Stimulated activated CD4-positive, alpha-beta T cell treated with anti-CD3 and anti-CD28 coated beads, Interleukin-4, amount 100 ng/mL, for 1 hour (primary cell): ENCODE results near the gene SAP30.

ENCODE experiments used
- DNase-seq: peaks from one replicate; pipeline ENCODE4 v3.0.0-alpha.2; 2020

The SAP30 gene

DNA sequence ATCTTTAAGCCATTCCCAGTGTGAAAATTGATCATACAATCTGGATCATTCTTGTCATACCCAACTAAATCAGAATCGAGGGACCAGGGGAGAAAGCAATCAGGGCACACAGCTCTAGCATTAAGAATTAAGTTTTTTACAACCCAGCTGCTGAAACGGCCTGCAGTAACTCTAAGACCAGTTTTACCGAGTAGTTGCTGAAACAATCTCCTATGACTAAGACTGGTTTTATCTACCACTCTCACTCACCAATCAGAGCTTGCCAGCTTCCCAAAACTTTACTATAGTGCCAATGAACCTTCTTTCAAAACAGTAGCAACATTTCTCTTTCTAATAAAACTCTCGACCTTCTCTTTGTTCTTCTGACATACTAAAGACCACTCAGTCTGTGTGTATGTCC, 2.8 kb upstream of the SAP30 start:
- no peak for DNase-seq

- peak; percentile 60 for DNase-seq
Observed at GRCh38 chr4:173370130-173370476, 651 bp upstream of the SAP30 start.

DNA sequence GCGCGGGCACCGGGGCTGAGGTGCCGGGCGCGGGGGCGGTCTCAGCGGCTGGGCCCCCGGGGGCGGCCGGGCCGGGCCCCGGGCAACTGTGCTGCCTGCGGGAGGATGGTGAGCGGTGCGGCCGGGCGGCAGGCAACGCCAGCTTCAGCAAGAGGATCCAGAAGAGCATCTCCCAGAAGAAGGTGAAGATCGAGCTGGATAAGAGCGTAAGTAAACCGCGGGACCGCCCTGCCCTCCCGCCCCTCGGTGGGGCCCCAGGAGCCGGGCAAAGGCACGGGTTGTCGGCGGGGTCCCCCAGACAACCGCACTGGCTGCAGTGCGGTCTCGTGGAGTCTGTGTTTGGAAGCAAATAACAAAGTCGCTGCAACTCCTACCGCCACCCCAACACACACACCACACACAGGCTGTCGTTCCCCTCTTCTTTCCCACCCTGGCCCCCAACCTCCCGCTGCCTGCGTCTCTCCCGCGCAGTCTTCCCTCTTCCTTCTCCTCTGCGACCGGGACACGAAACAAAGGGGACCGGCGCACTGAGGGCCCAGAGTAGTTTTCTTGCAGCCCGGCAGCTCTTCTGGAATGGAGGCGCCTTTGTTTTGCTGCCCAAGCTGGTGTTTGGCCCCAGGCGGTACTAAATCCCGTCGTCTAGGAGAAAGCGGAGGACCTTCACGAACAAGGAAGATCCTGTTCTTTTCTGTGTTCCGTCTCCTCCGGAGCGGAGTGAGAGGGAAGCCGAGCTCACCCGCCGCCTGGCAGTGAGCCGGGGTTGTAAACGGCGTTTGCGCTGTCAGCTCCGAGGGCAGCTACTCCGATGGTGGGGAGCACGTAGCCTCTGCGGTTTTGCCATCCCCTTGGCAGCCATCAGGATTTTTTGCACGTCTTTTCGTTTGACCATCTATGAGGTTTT, 788 bp downstream of the SAP30 start:
- peak; percentile 45 for DNase-seq

DNA sequence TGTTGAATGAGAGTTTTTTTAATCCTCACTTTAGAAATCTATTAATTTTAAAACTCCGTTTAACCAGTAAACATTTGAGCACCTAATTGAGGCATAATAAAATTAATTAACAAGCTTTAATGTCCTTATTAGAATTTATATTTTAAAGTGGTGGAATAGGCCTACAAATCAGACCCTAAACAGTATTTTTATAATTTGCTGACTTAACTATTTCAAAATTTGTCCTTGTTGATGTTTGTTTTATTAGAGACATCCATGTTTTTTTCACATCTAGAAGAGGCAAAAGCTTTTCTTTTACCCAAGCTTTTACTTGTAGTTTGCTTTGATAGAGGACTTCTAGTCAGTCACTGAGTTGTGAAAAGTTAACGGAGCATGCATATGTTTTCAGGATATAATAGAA, 3.8 kb downstream of the SAP30 start:
- no peak for DNase-seq

DNA sequence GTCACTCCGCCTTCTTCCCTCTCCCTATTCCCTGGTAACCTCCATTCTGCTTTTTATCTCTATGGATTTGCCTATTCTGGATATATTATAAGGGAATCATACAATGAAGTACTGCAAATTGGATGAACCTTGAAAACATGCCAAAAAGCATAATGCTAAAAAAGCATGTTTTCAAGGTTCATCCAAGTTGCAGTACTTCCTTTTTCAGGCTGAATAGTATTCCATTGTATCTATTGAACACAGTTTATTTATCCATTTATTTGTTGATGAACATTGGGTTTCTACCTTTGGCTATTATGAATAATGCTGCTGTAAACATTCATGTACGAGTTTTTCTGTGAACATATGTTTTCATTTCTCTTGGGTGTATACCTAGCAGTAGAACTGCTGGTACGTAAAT, 9.2 kb downstream of the SAP30 start:
- no peak for DNase-seq

DNA sequence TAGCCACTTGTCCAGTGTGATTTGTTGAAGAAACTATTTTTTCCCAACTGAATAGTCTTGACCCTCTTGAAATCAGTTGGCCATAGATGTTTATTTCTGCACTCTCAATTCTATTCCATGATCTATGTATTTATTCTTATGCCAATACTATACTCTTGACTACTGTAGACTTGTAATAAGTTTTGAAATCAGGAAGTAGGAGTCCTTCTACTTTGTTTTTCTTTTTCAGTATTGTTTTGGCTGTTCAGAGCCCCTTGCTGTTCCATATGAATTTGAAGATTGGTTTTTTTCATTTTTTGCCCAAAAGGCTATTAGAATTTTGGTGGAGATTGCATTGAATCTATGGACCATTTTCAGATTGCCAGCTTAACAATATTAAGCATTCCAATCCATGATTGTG, 10.2 kb downstream of the SAP30 start:
- no peak for DNase-seq

- DNase-seq = no peak
Observed at GRCh38 chr4:173381610-173382009, 10.9 kb downstream of the SAP30 start.

DNA sequence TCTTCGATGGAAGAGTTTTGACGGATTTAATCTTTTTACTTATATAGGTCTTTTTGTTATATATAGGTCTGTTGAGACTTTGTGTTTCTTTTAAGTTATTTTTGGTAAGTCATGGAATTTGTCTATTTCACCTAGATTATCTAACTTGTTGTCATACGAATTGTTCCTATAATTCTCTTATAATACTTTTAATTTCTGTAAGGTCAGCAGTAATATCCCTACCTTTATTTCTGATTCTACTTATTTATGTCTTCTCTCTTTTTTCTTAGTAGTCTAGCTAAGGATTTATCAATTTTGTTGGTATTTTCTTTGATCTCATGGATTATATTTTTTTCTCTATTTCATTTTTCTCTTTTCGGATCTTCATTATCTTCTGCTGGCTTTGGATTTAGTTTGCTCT, 11.6 kb downstream of the SAP30 start:
- no peak for DNase-seq

DNA sequence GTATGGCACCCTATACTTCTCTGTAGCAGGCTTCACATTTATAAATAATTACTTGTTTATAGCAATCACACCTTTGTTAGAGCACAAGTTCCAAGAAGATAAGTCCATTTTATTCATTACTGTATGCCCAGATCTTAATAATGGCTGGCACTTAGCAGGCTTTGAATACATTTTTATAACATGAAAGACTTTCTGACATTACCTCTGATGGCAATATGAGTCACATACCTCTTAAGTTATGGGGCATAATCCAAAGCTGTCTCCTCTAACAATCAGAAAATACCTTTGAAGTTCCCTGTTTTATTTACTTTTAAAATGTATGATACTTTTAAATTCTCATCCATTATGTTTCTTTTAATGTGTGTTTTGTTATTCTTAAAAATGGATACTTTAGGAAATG, 16.0 kb downstream of the SAP30 start:
- DNase-seq = no peak

- DNase-seq = no peak
Observed at GRCh38 chr4:173391701-173392100, 20.9 kb downstream of the SAP30 start.

GRCh38 chr4:173397604-173398003, 26.9 kb downstream of the SAP30 start:
- no peak for DNase-seq

- DNase-seq = no peak
Observed at GRCh38 chr4:173398220-173398619, 27.5 kb downstream of the SAP30 start.

DNA sequence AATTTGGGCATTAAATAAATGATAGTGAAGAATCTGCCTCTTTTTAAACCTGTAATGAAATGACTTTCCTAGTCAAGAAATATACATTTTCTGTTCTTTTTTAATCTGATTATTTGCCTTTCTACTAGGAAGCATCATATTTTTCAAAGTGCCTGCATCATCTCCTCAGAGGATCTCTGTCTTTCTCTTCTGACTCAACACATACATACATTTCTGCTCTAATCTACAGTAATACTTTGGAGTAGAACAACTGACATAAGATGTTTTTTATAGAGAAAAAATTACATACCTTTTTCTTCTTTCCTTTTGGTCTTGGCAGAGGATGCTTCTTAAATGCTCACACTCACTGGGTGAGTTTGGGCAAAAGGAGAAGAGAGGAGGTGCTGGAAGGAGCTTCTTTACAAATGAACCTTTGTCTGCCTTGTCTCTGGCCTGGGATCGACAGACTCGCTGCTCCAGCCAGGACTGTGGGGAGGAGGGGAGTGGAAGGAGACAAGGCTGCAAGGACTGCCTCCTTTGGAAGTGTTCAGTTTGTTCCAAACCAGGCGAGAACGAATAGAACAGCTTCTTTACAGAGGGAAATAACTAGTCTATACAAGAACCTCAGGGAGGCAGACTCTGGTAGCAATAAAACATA, 28.1 kb downstream of the SAP30 start, which contains the start of gene SCRG1:
SCRG1 (minus strand) TSS at position 338 of the 637 bp plus-strand sequence. CDS start 7,702 bp downstream, outside the sequence.
- no peak for DNase-seq

- DNase-seq = no peak
Observed at GRCh38 chr4:173401063-173401462, 30.3 kb downstream of the SAP30 start.

- no peak for DNase-seq
Observed at GRCh38 chr4:173403051-173403450, 32.3 kb downstream of the SAP30 start.

DNA sequence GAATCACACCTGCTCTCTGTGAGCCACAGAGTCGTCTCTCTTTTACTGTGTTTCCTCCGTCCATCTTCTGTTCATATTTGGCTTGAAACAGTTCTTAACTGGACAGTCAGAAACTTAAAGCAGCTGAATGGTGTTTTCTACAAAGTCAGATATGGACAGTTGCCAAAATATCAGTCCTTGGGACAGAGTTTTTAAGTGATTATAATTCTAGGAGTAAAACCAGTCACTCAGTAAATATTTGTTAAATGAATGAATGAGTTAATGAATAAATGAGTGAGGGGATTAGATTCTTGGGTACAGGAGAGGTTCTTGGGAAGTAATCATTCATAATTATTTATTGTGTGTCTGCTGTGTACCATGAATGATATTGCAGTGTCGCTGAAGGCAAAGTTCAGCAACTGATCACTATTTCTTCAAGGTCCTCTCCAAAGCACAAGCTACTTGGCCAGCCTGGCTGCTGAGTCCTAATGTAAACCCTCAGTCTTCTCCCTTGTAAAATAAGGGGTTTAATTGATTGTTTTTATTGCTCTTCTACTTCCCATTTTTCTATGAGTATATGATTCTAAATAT, 33.6 kb downstream of the SAP30 start:
- DNase-seq = no peak

GRCh38 chr4:173405840-173406606, 35.3 kb downstream of the SAP30 start:
- no peak for DNase-seq

GRCh38 chr4:173410079-173410478, 39.3 kb downstream of the SAP30 start:
- no peak for DNase-seq

DNA sequence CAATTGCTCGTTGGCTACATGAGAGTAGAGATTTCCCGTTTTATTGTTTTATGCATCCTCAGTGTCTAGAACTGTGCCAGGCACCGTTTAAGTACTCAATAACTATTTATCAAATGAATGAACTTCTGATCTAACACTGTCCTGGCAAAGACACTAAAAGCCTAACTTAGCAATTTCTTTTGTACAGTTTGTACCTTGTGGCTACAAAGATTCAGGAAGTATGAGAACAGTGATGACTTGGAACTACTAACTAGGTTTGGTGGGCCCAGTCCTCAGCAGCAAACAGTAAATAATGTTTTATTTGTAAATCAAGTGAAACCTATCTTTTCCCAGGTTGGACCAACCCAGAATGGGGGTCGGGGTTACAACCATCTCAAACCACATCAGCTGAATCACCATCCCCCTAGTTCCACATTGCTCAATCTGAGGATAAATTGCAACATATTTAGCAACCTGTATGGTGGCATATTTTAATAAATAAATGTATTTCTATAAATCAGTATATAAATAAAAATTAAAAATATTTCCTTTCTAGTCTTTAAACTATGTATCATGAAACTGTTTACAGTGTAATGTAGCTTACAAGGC, 40.4 kb downstream of the SAP30 start:
- DNase-seq = no peak

DNA sequence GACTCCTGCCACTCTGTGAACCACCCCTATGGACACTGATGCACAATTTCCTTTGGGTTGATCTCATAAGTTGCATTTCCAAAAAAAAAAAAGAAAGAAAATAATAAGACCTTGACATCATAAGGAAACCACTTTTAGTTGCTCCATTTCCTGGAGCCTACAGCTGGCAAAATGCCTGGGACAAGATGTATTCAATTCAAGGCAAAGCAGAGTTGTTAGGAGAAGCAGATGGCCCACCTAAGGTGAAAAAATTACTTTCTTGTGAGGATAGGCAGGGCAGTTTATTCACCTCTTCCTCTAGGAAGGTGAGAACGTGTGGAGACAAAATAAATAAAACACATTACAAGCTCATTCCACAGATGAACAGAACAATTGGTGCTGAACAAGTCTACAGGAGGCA, 42.3 kb downstream of the SAP30 start:
- DNase-seq = no peak

DNA sequence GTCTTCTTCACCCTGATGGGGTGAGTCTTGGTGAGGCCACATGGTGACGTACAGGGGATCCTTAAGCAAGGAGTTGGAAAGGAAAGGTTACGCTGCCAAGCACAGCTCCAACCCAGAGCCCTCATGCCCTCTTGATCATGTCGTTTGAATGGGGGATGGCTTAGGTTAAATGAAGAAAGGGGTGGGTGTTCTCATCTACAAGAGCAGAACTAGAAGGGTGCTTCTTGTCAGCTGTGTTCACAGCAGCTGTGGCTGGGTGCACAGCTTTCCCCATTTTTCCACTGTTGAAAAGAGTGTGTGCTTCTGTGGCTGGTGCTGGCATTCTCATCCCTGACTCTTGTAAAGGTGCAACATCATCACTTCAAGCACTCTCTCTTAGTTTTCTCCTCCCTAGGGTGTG, 43.7 kb downstream of the SAP30 start:
- no peak for DNase-seq

DNA sequence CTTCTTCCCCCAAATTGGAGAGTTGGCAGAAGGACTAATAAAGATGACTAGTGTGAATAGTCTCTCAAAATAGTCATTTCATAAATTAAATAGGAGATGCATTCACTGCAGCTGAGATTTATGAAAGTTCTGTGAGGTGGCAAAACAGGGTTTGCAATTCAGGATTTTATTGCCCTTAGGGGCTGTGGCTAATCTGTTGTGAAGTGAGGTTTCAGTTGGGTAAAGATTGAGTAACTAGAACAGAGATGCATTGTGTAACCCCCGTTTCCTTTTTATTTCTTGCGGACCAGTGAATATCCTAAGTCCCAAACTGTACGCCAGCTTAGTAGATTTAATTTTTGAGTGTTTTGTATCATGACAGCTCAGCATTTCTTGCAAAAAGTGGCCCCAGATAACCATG, 44.3 kb downstream of the SAP30 start:
- DNase-seq = no peak
